CD4-positive, alpha-beta T cell treated with Interleukin-6 for 4 hours (primary cell): ENCODE data around the gene KBTBD3.
"Not testable (repeated sequence)": the region's sequence is repeated elsewhere in the genome, so short reads cannot be mapped to it uniquely, and the experiment has no call there.

Experiments
- DNase-seq: peaks from one replicate; pipeline ENCODE4 v3.0.0-alpha.2; 2020; ENCODE audit warnings: mixed read lengths

KBTBD3 gene

DNA sequence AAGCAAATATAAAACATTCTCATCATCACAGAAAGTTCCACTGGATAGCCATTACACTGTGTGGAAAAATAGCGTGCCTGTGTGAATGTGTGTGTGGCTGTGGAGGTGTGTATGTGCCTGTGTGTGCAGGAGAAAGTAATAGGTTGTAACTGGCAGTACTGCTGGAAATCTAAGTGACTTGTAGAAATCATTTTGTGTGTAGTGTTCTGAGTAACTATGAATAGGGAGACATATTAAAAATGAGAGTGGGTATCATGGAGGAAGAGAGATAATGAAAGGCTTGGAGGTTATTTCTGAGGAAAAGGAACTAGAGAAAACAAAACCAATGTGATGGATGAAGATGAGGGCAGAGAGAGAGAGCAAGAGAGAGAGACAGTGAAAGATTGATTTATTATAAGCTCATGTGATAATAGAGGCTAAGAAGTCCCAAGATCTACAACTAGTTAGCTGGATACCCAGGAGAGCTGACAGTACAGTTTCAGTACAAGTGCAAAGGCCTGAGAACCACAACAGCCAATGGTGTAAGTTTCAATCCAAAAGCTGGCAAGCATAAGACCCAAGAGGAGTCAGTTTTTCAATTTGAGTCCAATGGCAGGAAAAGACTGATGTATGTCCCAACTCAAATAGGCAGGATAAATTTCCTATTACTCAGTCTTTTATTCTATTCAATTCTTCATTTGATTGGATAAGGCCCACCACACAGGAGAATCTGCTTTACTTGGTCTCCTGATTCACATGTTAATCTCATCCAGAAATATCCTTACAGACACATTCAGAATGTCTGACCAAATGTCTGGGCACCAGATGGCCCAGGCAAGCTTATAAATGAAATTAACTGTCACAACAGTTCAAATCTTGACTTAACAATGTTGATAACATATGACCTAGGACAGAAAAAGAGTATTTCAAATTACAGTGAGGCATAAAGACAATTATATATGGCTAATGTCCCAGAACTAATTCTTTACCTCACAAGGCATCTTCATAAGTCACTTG lies 14.9 kb downstream of the KBTBD3 start:
- DNase-seq = no peak

DNA sequence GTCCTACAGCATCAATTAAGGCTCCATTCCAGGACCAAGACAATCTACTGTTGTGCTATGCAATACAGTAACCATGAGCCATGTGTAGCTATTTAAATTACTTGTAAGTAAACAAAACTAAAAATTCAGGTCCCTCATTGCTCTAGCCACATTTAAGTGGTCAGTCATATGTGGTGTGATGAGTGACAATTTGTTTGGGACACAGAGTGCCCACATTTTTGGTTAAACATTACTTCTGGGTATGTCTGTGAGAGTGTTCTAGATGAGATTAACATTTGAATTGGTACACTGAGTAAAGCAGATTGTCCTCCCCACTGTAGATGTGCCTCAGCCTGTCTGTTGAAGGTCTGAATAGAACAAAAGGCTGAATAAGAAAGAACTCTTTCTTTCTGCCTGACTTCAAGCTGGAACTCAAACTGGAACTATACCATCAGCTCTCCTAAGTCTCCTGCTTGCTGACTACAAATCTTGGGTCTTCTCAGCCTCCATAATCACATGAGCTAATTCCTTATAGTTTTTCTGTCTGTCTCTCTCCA lies 15.8 kb downstream of the KBTBD3 start:
- DNase-seq = no peak

DNA sequence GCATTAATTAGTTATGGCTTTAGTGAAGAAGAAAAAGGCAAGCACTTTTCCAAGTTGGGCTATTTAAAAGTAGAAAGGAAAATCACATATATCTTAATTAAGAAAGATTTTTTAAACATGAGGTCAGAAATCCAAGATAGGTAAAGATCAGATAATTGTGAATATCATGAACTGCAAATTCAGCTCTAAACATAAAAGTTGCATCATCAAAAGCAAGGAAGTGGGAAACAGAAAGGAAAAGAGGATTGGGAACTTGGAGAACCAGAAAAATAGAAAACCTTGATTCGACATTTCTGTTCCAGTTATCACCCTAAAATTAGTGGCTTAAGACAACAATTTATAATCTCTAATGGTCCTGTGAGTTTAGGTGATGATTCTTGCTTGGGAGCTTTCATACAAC lies 17.5 kb downstream of the KBTBD3 start:
- no peak for DNase-seq

DNA sequence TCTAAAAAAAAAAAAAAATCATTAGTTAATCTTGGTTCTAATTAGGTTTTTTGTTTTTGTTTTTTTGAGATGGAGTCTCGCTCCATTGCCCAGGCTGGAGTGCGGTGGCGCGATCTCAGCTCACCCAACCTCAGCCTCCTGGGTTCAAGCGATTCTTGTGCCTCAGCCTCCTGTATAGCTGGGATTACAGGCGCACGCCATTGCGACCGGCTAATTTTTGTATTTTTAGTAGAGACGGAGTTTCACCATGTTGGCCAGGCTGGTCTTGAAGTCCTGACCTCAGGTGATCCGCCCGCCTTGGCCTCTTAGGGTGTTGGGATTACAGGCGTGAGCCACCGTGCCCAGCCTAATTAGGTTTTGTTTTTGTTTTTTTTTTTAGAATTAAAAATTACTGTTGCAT lies 18.8 kb downstream of the KBTBD3 start:
- not testable (repeated sequence) for DNase-seq

DNA sequence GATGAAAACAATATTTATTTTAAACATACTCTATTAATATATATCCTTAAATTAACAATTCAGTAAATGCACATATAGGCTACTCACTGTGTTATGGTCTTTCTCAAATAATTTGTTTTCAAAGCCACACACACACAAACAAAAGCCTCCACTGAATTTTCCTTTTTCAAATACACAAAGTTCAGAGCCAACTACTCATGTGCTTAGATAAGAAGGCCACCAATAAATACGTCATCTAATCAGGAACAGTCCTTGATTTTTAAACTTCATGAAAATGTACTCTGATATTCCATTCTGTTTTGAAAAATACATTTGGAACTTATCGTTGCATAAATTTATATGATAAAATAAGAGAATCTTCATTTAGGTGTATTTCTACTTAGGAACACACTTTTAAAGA lies 26.0 kb downstream of the KBTBD3 start:
- no peak for DNase-seq

DNA sequence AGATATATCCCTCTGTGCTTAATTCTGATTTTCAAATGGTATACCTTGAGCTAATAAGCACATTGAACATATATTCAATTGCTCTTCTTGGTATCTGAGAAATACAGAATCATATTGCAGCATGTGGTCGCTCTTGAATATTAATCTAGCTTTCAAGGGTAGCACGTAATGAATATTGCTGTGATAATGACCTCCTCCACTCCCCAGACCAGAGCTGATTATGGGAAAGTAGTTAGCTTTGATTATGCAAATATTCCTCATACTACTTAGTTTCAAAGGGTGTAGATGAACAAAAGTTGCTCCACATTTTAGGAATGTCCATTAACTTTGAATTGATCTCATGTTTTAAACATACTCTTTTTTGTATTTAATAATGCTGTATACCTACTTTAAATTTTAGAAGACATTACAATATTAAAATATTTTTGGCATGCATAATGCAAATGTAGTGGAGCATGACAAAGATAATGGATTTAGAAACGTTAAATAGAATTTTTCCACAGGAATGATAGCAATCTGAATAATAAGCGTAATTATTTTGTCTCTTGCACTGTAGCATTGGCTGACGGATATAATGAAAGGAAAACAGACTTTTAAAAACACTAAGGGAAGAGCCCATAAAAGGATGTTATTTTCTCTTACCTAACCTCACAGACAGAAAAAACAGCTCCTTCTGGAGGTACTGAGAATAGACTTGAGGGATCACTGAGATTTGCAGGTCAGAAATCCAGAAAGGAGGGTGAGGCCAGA lies 27.2 kb downstream of the KBTBD3 start:
- DNase-seq = no peak

DNA sequence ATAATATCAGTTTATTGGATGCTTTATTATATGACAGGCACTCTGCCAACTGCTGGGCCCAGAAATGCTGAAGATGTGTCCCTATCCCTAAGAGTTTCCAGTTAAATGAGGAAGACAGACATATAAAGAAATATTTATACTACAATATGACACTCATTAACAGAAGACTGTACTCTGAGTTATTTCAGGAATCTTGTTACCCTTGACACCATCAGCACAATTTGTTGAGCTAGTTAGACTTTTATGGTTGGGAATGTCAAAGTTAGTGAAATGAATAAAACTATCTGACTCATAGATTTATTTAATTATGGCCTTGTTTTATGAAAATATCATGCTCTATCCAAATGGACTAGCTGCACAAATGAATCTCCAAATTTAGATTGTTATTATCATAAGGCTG lies 29.5 kb downstream of the KBTBD3 start:
- no peak for DNase-seq

DNA sequence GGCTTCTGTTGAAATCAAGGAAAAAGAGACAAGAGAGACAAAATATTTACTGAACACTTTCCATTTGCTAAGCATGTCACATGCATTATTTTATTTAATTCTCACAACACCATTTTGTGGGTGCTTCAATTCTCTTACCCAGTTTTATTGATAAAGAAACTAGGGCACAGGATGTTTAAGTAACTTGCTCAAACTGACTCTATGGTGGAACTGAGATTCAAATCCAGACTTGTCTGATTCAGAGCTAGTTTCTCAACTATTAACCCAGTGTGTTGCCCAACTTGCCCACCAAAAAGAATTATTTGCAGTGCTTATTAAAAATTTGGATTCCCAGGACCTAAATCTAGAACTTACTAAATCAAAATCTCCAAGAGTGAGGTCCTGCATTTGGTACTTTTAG lies 33.6 kb downstream of the KBTBD3 start:
- DNase-seq = no peak

DNA sequence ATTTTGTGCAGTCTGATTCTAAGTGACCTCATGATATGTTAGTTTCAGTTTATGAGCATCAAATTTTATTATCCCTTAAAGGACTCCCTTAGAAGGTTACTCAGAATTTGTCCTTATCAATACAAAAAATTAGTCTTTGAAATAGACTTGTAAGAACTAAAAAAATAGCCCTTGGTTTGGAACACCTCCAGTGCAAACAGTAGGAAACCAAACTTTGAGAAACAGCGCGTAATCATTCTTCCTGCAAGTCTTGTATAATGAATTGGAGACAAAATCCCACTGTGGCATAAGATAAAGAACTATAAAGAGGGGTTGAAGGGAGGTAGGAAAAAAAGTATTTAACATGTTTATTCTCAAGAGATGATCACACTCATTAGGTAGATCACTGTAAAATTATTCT lies 44.3 kb downstream of the KBTBD3 start:
- no peak for DNase-seq

DNA sequence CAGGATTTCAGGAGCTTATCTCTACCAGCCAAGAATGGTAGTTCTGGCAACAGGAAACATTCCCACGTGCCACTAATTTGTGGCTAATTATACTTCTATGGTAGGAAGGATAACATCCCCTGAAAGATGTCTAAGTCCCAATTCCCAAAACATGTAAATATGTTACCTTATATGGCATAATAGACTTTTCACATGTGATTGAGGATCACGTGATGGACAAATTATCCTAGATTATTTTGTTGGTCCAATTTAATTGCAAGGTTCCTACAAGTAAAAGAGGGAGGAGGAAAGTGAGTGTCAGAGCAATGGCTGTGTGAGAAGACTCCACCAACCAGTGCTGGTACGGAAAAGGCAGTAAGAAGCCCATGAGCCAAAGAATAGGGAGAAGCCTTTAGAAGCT lies 45.2 kb downstream of the KBTBD3 start:
- DNase-seq = no peak

DNA sequence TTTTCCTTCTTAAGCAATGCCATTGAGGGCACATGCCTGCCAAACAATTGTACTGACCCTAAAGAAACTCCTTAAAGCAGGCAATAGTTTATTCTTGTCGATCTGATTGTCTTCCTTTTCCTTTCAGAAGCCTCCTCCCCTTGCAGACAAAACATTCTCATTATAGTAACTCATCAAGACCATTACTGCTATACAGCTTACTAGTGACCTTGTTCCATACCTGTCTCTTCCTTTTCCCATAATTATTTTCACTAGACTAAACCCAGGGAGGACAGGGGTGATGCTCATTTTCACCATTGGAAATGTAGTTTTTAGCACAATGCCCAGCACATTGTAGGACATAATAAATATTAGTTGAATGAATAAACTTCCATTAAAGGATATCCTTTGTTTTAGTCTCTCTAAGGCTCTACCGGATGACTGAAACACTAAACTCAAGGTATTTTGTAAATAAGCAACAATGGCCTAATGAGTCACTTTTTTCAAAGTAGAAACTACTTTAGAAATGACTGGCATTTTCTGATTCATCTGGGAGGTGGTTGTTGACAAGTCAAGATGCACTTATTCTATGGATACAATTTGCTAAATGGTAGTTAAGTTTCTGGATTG lies 45.8 kb downstream of the KBTBD3 start:
- no peak for DNase-seq

DNA sequence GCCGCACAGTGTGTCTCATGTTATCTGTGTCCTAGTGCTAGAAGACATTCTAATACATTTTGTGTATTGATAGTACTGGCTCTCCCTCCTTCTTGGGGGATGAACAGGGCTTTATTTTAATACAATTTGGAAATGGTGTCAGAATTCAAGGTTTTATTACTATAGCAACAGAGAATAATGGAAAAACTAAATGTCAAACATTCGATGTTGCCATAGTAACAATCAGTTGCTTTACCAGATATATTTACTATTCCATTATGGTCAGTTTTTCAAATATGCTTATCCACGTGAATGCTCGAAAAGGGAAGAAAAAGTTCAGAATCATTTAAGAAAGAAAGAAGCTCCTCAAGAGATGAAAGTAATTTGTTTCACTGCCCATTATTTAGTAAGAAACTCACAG lies 46.5 kb downstream of the KBTBD3 start:
- DNase-seq = no peak

DNA sequence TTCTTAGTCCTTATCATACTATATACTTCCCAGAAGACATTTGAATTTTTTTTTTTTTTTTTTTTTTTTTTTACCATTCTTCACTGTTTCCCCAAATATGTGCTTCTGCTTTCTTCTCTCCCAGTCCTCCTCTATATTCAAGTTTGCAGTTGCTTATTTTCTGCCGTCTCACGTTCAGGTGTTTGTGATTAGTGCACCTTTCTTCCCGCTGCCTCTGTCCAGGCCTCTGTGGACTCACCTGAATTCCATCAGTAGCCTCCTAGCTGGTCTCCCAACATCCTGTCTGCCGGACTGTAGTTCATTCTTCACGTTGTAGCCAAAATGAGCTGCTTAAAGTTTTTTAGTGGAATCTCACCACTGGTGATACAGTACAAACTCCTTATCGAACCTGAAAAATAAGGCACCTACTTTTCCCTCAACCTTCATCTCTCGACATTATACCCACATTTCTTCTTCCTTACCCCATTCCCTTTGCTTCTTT lies 54.3 kb downstream of the KBTBD3 start:
- no peak for DNase-seq

DNA sequence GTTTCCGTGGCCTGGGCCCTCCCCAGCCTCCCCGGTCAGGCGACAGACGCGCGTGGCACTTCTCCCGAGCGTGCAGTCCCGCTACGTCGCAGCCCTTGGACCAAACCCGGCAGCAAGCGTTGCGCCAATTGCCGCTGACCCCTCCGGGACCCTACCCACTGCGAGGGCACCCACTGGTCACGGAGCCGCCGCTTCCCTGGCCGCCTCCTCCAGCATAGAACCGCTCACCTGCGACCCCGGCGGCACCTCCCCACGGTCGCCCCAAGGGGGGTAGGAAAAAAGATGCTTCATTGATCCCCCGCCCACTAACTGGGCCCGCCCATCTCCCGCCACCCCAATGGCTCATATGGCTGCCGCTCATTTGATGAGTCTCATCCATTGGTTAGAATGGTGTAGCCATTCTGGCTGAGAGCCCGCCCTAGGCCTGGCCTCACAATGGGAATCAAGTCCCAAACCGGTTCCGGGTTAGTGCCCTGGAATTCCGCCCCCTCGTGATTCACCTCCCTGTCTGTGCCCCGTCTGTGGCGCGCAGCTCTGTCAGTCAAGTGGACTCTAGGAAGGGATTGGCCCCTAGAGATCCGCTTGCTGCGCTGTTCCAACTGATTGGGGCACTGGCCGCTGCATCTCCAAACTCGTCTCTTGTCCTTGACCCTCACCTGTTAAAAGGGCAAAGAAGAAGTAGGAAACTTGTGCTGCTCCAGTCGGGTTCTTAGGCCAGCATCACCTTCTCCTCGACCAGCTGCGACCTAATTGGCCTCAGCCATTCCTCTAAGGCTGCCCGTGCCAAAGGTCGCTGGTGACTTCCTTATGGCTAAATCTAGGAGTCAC lies 55.0 kb downstream of the KBTBD3 start, which contains the start of gene MSANTD4:
Gene MSANTD4 (minus strand): TSS at position 274 of the 828 bp plus-strand sequence. CDS start 11,323 bp downstream, outside the sequence.
- DNase-seq = peak; percentile 96

DNA sequence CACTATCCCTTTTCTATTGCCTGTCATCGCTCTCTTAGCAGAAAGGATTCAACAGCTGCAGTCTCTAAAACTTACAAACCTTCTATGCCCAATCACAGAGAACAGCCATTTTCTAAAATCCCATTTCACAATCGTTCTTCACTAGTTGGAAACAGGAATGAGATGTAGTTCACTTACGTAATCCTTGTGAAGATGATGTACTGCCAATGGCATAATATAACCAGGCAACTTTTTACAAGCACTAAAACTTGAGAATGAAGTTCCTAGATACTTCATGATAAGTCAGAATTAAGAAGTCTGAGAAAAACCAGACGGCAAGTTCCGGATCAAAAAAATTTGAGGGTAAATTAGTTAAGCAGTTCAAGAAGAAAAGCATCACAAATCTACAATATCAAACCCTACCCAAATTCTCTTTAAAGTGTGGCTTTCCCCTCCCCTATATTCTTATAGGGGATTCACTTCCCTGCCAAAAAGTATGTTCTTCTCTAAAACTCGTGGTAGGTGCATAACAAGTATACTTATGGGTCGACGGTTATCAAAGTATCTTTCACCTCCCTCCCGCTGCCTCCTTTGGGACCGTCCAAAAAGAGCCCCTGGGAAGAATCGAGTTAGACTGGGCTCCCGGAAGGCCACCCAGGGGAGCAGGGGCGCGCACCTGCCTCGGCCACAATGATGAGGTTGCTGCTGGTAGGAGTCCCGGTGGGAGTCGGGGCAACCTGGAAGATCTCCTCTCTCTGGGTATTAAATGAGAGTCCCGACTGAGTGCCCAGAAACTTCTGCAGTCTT lies 55.8 kb downstream of the KBTBD3 start:
- no peak for DNase-seq

DNA sequence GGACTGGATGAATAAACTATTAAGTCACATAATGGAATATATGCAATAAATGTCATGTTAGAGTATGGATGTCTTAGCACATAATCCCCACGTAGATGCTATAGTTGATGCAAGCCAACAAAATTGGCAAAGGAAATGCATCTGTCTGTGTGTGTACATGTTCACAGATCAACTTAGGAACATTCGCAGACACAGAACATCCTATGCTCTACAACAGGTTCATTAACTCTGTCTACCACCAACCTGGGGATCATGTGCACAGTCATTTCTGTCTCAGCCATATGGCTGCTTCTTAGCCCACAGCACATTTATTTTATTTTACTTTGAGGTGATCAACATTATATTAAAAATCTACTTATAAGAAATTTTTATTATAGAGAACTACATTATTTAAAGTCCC lies 60.1 kb downstream of the KBTBD3 start:
- DNase-seq = no peak

DNA sequence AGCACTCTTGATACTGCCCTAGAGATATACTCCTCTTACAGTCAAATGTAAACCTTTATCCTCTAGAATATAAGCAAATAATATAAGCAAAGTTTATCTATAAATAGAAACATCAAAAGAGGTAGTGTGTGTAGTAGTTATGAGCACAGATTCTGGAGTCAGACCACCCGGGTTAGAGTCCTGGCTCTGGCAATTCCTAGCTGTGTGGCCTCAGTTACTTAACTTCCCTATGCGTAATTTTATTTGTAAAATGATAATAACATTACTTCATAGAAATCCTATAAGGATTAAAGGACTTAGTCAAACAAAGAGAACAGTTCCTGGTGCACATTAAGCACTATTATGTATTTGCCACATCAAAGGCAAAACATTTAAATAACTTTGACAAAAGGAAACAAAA lies 62.1 kb downstream of the KBTBD3 start:
- no peak for DNase-seq

DNA sequence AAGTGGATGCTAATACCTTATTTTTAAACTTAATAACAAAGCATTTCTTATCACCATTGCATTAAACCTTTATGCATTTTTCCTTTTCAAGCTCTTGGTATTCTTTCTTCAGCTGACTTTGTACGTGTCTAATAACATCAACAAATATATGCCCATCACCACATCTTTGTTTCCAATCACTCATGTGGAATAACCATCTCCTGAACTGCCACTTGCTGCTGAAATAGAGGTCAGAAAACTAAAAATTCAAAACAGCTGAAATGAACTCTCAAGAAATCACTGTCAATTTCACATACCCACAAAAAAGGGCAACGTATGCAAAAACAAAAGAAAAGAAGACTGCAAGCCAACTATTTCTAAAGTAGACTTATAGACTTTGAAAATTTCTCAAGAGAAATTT lies 62.5 kb downstream of the KBTBD3 start:
- no peak for DNase-seq

DNA sequence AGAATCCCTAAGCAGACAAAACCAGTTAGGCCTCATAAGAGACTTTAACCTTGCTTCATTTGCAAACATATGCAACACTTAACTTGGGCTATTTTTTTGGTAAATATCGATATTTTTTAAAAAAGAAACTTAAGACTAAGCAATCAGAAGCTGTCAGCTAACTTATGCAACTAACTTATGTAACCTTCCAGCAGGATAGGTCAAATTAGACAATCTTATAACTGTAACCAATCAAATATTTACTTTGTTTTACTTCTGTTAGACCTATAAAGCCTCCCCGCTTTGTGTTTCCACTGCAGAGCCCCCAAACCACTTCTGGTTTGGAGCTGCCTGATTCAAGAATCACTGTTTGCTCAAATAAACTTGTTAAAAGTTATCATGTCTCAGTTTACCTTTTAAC lies 63.1 kb downstream of the KBTBD3 start:
- no peak for DNase-seq

DNA sequence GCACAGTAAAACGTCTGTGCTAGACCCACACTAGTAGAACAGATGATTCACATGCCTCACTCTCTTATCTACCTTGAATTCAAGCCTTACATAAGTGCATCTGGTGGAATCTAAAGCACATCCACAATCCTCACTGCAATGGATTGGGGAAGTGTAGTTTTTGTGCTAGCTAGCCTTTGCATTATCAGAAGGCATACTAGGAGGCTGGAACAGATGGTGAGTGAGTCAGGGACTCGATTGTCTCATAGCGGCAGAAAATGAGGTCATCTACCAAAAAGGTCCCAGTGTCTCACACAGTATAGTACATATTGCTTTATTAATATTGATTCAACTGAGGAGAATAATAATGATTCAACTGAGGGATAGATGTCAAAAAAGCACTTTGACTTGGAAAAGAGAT lies 64.4 kb downstream of the KBTBD3 start:
- no peak for DNase-seq

DNA sequence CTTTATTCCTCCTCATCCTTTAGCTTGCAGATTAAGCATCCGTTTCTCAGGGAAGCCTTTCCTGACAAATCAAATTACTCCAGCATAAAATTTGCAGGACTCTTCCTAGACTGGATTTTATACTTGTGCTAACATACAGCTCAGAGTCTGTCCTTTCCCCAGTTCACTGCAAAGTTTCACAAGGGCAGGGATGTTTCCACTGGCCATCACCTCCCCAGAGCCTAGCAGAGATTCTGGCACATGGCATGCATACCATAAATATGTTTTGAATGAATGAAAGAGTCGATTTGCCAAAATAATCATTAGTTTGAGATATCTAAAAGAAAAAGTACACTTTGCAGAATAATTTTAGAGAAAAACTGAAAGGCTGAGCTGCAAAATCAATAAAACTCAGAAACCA lies 65.7 kb downstream of the KBTBD3 start:
- DNase-seq = no peak
